Naive thymus-derived CD4-positive, alpha-beta T cell (primary cell): ENCODE measurements around the gene MAGOH. TPM values are rescaled to one million over a fixed set of nuclear protein-coding genes. Genes with fewer than 3 reads are reported as not detected.

ENCODE experiments used
- ATAC-seq: fragments of 150-1000 bp; cut with Tn5 transposase; 2 replicates; pipeline ENCODE4 v1.10.0; 2021; ENCODE audit warnings: mild to moderate bottlenecking, moderate library complexity
- CTCF ChIA-PET: fragments of 350-600 bp; sonication (Branson Sonifier 250); formaldehyde crosslinking; loops from one replicate; lab custom pipeline; 2021; ENCODE audit warnings: antibody characterized with exemption; lab: Charles Lee
- POLR2A ChIA-PET: fragments of 350-600 bp; sonication (Branson Sonifier 250); formaldehyde crosslinking; loops from one replicate; lab custom pipeline; 2021; ENCODE audit warnings: antibody characterized with exemption, inconsistent platforms; lab: Charles Lee
- DNase-seq, 9 donors: peaks; one replicate each; pipeline versions ENCODE4 v3.0.0 to v3.0.0-alpha.2; 2020 to 2022; ENCODE audit warnings: mixed read lengths in 1 of 9
- H3K27ac ChIP-seq: one replicate; pipeline ENCODE4 v1.7.0; 2013; ENCODE audit warnings: mild to moderate bottlenecking, low read depth, low read length, moderate library complexity
- H3K27me3 ChIP-seq, 2 donors: one replicate each; pipeline ENCODE4 v1.7.0; 2013; ENCODE audit warnings: low read length in 2 of 2, mild to moderate bottlenecking in 2 of 2, moderate library complexity in 2 of 2; ENCODE audit not compliant: control insufficient read depth in 2 of 2, insufficient read depth in 2 of 2
- H3K36me3 ChIP-seq, 3 experiments: 1 replicate in 2 of 3; 2 replicates in 1 of 3; pipeline ENCODE4 v1.7.0; 2013; ENCODE audit warnings: low read length in 3 of 3, mild to moderate bottlenecking in 3 of 3, moderate library complexity in 1 of 3; ENCODE audit not compliant: insufficient read depth in 3 of 3, control insufficient read depth in 2 of 3
- H3K4me1 ChIP-seq, 2 donors: one replicate each; pipeline ENCODE4 v1.7.0; 2013; ENCODE audit warnings: low read length in 2 of 2, mild to moderate bottlenecking in 2 of 2, moderate library complexity in 1 of 2; ENCODE audit not compliant: control insufficient read depth in 2 of 2, insufficient read depth in 2 of 2
- H3K4me3 ChIP-seq: 2 replicates; pipeline ENCODE4 v1.7.0; 2013; ENCODE audit warnings: mild to moderate bottlenecking, low read length
- H3K9me3 ChIP-seq, 3 experiments: 1 replicate in 2 of 3; 2 replicates in 1 of 3; pipeline ENCODE4 v1.7.0; 2013; ENCODE audit warnings: low read length in 3 of 3; ENCODE audit not compliant: control insufficient read depth in 2 of 3
- H3K27ac Mint-ChIP-seq, 9 donors: one replicate each; pipeline ENCODE4 v1.8.0; 2020 to 2022; ENCODE audit warnings: mixed read lengths in 9 of 9, mild to moderate bottlenecking in 8 of 9, moderate library complexity in 5 of 9, inconsistent platforms in 2 of 9
- H3K27me3 Mint-ChIP-seq, 5 donors: one replicate each; pipeline ENCODE4 v1.8.0; 2021 to 2022; ENCODE audit warnings: mixed read lengths in 5 of 5, mild to moderate bottlenecking in 1 of 5
- H3K36me3 Mint-ChIP-seq, 5 donors: one replicate each; pipeline ENCODE4 v1.8.0; 2020 to 2022; ENCODE audit warnings: mixed read lengths in 5 of 5, mild to moderate bottlenecking in 3 of 5, inconsistent platforms in 1 of 5
- H3K4me1 Mint-ChIP-seq, 7 donors: one replicate each; pipeline ENCODE4 v1.8.0; 2020 to 2022; ENCODE audit warnings: mixed read lengths in 7 of 7, mild to moderate bottlenecking in 3 of 7, inconsistent platforms in 1 of 7
- H3K4me3 Mint-ChIP-seq, 10 donors: one replicate each; pipeline ENCODE4 v1.8.0; 2020 to 2022; ENCODE audit warnings: mild to moderate bottlenecking in 10 of 10, mixed read lengths in 10 of 10, moderate library complexity in 6 of 10, inconsistent platforms in 2 of 10
- H3K9me3 Mint-ChIP-seq, 11 donors: one replicate each; pipeline ENCODE4 v1.8.0; 2020 to 2022; ENCODE audit warnings: mixed read lengths in 11 of 11, mild to moderate bottlenecking in 4 of 11, inconsistent platforms in 1 of 11, moderate library complexity in 1 of 11
- intact Hi-C, 2 donors: fragments of 100-400 bp; cut with micrococcal nuclease; formaldehyde crosslinking; loops; one replicate each; pipeline ENCODE4 v1.15.1; 2023
- polyA plus RNA-seq, 2 donors: library from polyadenylated mRNA; unstranded; fragments of 300-500 nt; fragmentation: Illumina TruSeq; gene quantifications; one replicate each; pipeline ENCODE4 v1.2.3, GENCODE V29; 2021
- total RNA-seq, 6 experiments: library from RNA in 5 of 6; stranded (reverse) in 5 of 6; gene quantifications; 1 replicate in 5 of 6; 2 replicates in 1 of 6; pipeline ENCODE4 v1.2.3 and lab custom pipeline; 2021 to 2026

The MAGOH gene
- total RNA-seq, result 10 to 100 TPM; 37.7 to 76.7 (median 52.3) TPM
- 100 to 1,000 TPM in 1 of 2 donors, 10 to 100 TPM in 1; 97.2 to 108 TPM for polyA plus RNA-seq
- 19.4 reads per million, percentile 50 among the genes with 10 or more reads in this experiment for total RNA-seq (lab: John Stamatoyannopoulos, UW)

DNA sequence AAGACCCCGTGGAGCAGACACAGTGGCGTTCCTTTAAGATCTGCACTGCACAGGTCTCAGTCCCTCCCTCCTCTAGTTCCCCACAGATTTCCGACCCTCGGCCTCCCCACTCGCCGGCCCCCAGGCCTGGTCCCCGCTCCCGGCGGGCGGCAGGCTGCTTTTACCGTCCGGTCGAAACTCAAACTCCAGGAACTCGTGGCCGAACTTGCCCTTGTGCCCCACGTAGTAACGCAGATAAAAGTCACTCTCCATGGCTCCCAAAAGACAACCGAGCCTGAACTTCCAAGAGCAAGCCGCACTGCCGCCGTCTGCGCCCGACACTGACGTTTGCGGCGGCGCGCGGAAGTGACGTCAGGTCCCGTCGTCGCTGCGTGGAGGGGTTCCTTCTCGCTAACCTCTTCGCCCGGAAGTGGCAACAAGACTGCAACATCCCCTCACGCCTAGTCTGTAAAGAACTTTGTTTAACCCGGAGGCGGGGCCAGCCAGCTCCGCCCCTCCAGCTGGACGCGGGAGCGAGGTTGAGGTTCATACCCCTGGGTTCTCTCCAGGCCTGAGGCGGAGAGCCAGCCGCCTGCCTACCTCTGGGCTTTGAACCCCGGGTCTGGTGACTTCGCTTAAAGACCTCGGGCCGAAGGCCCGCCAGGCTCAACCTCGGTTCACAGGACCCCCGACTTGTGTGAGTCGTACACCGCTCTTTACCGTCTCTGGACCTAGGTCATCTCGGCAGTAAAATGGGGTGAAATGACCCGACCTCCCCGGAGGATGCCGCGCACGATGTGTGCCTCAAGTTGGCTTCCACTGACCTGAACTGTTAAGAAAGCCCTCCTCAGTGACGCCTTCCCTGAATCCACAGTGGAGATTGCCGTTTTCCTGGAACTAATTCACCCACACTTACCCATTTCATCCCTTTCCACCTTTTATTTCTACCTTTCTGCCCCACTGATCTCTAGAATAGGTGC is at the start of gene MAGOH:
Gene MAGOH, minus strand, starts transcription at position 322 of the 959 bp plus-strand sequence. Its CDS starts 70 bp downstream, at position 252.
- H3K9me3 Mint-ChIP-seq, result peaks cover 0 to 5% (median 0%) of the 10 kb centered on the region in 11 donors
- peak within 1 kb of the TSS; percentile 97 for H3K4me3 ChIP-seq
- H3K27me3 ChIP-seq, result no peaks in the 10 kb centered on the region
- peaks cover 0 to 2% (median 0%) of the 10 kb centered on the region in 5 donors for H3K27me3 Mint-ChIP-seq
- peak within 1 kb of the TSS; percentile 96 to 99 (median 98) for H3K4me3 Mint-ChIP-seq
- POLR2A ChIA-PET, result interaction anchor here (1.0 to 5.2 kb wide), 3 partner anchors 17 to 30 kb away, joined by 3 to 39 read pairs (median 3); partner anchors contain the start of gene CZIB
- peak within 1 kb of the TSS; percentile 92 to 99 (median 98) for H3K27ac Mint-ChIP-seq
- CTCF ChIA-PET, result no interaction called here
- intact Hi-C loops, result loop anchor here (1.0 to 5.0 kb wide), 14 partner anchors 18 to 1716 kb away; partner anchors contain the start of genes CPT2 (in 2 of the 2), CZIB (in 2 of the 2), NDC1 (in 2 of the 2) and BTF3L4 (in 1 of the 2)
- peaks cover 12 to 24% (median 15%) of the 10 kb centered on the region in 3 experiments for H3K36me3 ChIP-seq
- peak within 1 kb of the TSS; percentile 94 for H3K27ac ChIP-seq
- DNase-seq (peak; percentile 90 to 96 (median 95)), ATAC-seq (peak; percentile 98)
- peaks cover 18 to 19% of the 10 kb centered on the region in 2 donors for H3K4me1 ChIP-seq
- no peaks in the 10 kb centered on the region for H3K9me3 ChIP-seq
- peaks cover 0 to 17% (median 12%) of the 10 kb centered on the region in 5 donors for H3K36me3 Mint-ChIP-seq
- H3K4me1 Mint-ChIP-seq, result peaks cover 18 to 47% (median 32%) of the 10 kb centered on the region in 7 donors

DNA sequence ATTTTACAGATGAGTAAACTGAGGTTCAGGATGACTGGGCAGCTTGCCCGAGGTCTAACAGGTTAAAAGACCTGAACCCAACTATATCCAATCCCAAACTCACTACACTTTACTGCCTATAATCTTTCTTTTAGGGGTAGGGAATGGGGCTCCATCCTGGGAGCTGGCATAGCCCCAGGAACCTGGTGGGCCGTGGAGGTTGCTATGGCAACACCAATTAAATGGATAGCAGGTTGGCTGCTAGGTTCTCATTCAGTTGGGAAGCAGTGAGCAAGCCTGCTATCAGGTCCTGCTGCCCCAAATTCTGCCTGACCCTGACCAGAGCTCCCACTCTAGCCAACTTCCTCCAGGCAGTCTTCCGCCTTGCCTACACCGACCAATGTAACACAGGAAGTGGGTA is 48.6 kb upstream of the MAGOH start:
- H3K4me1 ChIP-seq, result no peaks in the 10 kb centered on the region
- H3K27me3 ChIP-seq, result no peaks in the 10 kb centered on the region
- ChIA-PET CTCF (interaction anchor here (1.8 kb wide), 1 partner anchor 9 kb away, joined by 8 read pairs; no protein-coding TSS in a partner anchor), POLR2A (no interaction called here)
- Mint-ChIP-seq H3K4me3 (no peak overlapping the region), H3K27me3 (no peaks in the 10 kb centered on the region), H3K4me1 (peaks cover 0 to 10% (median 0%) of the 10 kb centered on the region in 7 donors), H3K9me3 (no peaks in the 10 kb centered on the region), H3K36me3 (peaks cover 0 to 3% (median 0%) of the 10 kb centered on the region in 5 donors), H3K27ac (peak overlapping the region in 1 of 9 donors; percentile 21)
- ATAC-seq (no peak), DNase-seq (no peak)
- H3K9me3 ChIP-seq, result no peaks in the 10 kb centered on the region
- intact Hi-C loops, result no loop called here
- no peak overlapping the region for H3K4me3 ChIP-seq
- no peak overlapping the region for H3K27ac ChIP-seq
- peaks cover 0 to 3% (median 0%) of the 10 kb centered on the region in 3 experiments for H3K36me3 ChIP-seq

DNA sequence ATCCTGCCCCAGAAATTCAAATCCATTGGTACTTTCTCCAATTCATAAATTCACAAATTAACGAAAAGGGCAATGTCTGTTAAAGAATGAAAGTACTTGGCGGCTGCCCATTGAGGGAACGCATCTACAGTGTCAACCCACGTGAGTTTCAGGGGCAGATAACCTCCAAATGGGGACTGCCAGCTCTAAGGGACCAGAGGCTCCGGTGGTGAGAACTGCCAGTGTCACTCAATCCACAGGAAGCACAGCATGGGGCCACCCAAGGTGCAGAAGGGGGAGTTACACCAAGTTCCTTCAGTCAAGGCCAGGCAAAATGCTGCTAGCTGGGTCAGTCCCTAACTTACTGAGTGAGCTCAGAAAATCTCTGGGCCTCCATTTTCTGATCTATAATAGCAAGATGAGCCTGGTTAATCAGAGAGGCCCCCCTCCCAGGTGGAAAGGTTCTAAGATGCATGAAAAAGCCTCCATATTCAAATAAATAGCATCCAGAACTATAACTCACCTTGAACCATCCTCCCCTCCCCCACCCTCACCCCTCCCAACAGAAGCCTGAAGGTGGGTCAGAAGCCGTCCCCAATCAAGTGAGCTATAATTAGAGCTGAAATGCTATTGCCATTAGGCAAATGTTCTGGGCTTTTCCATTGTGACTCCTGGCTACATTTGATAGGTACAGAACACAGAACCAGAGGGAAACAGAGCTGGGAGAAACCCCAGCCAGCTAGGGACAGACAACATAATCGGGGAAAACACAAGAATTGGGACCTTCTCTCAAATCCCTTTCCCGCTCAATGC is 47.8 kb upstream of the MAGOH start:
- no peak for DNase-seq
- Mint-ChIP-seq H3K4me3 (no peak overlapping the region), H3K36me3 (peaks cover 0 to 7% (median 0%) of the 10 kb centered on the region in 5 donors), H3K27ac (no peak overlapping the region), H3K27me3 (no peaks in the 10 kb centered on the region), H3K9me3 (no peaks in the 10 kb centered on the region), H3K4me1 (peaks cover 0 to 6% (median 0%) of the 10 kb centered on the region in 7 donors)
- Histone ChIP-seq H3K4me3 (no peak overlapping the region), H3K27me3 (no peaks in the 10 kb centered on the region), H3K36me3 (peaks cover 0 to 3% (median 0%) of the 10 kb centered on the region in 3 experiments), H3K27ac (no peak overlapping the region), H3K9me3 (no peaks in the 10 kb centered on the region), H3K4me1 (no peaks in the 10 kb centered on the region)
- ChIA-PET POLR2A (no interaction called here), CTCF (interaction anchor here (1.8 kb wide), 1 partner anchor 8 kb away, joined by 8 read pairs; no protein-coding TSS in a partner anchor)
- no peak for ATAC-seq
- intact Hi-C loops, result no loop called here

DNA sequence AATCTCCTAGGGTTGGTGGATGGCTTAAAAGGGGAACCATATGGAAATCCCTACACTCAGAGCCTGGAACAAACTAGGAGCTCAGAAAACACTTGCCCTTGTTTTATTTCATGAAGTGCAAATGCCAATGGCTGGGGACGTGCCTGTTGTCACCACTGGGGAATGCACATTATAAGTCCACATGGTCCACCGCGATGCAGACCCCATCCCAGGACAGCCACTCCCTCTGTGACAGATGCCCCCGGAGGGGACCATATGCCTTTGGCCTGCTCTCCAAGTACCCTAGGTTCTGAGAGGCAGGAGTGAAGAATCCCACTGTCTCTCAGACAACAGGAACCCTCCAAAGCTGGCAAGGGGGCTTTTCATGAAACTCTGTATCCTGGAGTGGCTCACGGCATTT is 47.2 kb upstream of the MAGOH start:
- DNase-seq, result no peak
- no peak overlapping the region for H3K4me3 ChIP-seq
- H3K27me3 ChIP-seq, result no peaks in the 10 kb centered on the region
- H3K27me3 Mint-ChIP-seq, result no peaks in the 10 kb centered on the region
- POLR2A ChIA-PET, result no interaction called here
- peaks cover 0 to 7% (median 0%) of the 10 kb centered on the region in 5 donors for H3K36me3 Mint-ChIP-seq
- no peaks in the 10 kb centered on the region for H3K9me3 ChIP-seq
- H3K4me3 Mint-ChIP-seq, result no peak overlapping the region
- no peak for ATAC-seq
- no peak overlapping the region for H3K27ac ChIP-seq
- CTCF ChIA-PET, result no interaction called here
- no peaks in the 10 kb centered on the region for H3K9me3 Mint-ChIP-seq
- H3K4me1 ChIP-seq, result no peaks in the 10 kb centered on the region
- intact Hi-C loops, result no loop called here
- peaks cover 0 to 3% (median 0%) of the 10 kb centered on the region in 7 donors for H3K4me1 Mint-ChIP-seq
- H3K27ac Mint-ChIP-seq, result no peak overlapping the region
- peaks cover 0 to 3% (median 0%) of the 10 kb centered on the region in 3 experiments for H3K36me3 ChIP-seq

DNA sequence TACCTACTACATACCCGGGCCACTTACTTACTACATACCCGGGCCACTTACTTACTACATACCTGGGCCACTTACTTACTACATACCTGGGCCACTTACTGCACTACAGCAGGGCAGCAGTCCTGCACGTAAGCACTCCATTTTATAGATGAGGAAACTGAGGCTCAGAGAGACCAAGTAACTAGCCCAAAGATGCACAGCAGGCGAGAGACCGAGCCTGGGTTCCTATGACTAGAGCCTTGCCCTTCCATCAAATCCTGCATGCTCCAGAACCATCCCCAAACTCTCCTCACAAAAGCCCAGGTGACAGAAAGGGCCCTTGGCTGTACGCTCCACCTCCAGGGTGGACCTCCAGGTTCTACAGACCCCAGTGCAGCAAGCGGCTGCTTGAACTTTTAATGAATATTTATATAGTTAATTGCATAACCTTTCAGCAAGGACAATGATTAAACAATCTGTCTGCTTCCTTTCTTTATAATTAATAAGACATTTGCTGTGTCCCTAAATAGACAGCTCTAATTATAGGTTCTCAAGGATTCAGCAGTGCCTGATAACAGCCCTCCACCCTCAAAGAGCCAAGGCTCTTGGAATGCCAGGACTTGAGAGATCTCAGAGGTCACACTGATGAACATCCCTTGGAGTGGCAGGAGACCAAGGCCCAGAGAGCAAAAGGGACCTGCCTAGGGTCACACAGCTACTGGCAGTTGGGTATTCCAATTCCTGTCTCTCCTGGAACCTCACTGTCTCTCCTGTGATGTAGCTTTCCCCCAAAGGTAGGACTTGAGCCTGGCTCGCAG is 46.1 kb upstream of the MAGOH start:
- peaks cover 0 to 3% (median 0%) of the 10 kb centered on the region in 3 experiments for H3K36me3 ChIP-seq
- no peaks in the 10 kb centered on the region for H3K4me1 ChIP-seq
- H3K4me1 Mint-ChIP-seq, result peaks cover 0 to 3% (median 0%) of the 10 kb centered on the region in 7 donors
- H3K27me3 Mint-ChIP-seq, result no peaks in the 10 kb centered on the region
- H3K36me3 Mint-ChIP-seq, result peaks cover 0 to 7% (median 0%) of the 10 kb centered on the region in 5 donors
- intact Hi-C loops, result no loop called here
- no peak overlapping the region for H3K27ac ChIP-seq
- no peaks in the 10 kb centered on the region for H3K27me3 ChIP-seq
- ATAC-seq (no peak), DNase-seq (no peak)
- H3K27ac Mint-ChIP-seq, result no peak overlapping the region
- CTCF ChIA-PET, result no interaction called here
- no peaks in the 10 kb centered on the region for H3K9me3 Mint-ChIP-seq
- H3K9me3 ChIP-seq, result no peaks in the 10 kb centered on the region
- no peak overlapping the region for H3K4me3 Mint-ChIP-seq
- H3K4me3 ChIP-seq, result no peak overlapping the region
- POLR2A ChIA-PET, result no interaction called here
